Neural crest cell (in vitro differentiated cells): ENCODE measurements around the gene PUM1. TPM values are rescaled to one million over a fixed set of nuclear protein-coding genes. Genes with fewer than 3 reads are reported as not detected.
"Not testable (repeated sequence)": the region's sequence is repeated elsewhere in the genome, so short reads cannot be mapped to it uniquely, and the experiment has no call there.

ENCODE experiments used
- DNase-seq: peaks from one replicate; pipeline ENCODE4 v3.0.0; 2021; ENCODE audit warnings: low read depth, mixed read lengths, low spot score
- H3K27ac Mint-ChIP-seq: one replicate; pipeline ENCODE4 v1.8.0; 2021; ENCODE audit warnings: mild to moderate bottlenecking, mixed read lengths; ENCODE audit not compliant: unreplicated experiment
- H3K27me3 Mint-ChIP-seq: 2 replicates; pipeline ENCODE4 v1.8.0; 2021; ENCODE audit warnings: low read depth, mild to moderate bottlenecking, mixed read lengths
- H3K36me3 Mint-ChIP-seq: 2 replicates; pipeline ENCODE4 v1.8.0; 2021; ENCODE audit warnings: low read depth, mild to moderate bottlenecking, mixed read lengths
- H3K4me1 Mint-ChIP-seq: 2 replicates; pipeline ENCODE4 v1.8.0; 2021; ENCODE audit warnings: mixed read lengths
- H3K4me3 Mint-ChIP-seq: one replicate; pipeline ENCODE4 v1.8.0; 2021; ENCODE audit warnings: mild to moderate bottlenecking, mixed read lengths
- H3K9me3 Mint-ChIP-seq: 2 replicates; pipeline ENCODE4 v1.8.0; 2021; ENCODE audit warnings: mixed read lengths
- total RNA-seq: library from RNA; stranded (reverse); gene quantifications from 2 replicates; pipeline ENCODE4 v1.2.1, GENCODE V29; 2021
- TF ChIP-seq, protein P1 (sequence below): fragments of 200-600 bp; sonication (generic); conservative IDR thresholded peaks from 2 replicates; pipeline ENCODE4 v1.5.0; 2021; ENCODE audit warnings: antibody characterized with exemption, mild to moderate bottlenecking

Gene PUM1
- total RNA-seq, 1 donor from 2014 or later, result 164 TPM

DNA sequence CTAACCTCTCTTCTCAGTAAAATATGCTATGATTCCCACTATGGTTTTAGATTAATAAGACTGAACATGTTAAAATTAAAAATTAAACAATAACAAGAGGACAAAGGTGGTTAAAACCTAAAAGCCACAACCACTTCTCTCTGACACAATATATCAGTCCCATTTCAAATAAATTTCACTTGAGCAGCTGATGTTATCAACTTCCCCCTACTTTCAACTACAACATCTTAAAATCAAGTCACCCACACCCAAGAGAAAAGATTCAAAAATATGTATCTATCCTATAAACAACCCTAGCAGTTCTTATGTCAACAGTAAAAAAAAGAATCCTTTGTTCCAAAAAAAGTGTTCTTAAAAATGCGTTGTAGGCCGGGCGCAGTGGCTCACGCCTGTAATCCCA is 7.5 kb downstream of the PUM1 start:
- Mint-ChIP-seq H3K36me3 (peaks cover 20% of the 10 kb centered on the region), H3K27me3 (no peaks in the 10 kb centered on the region), H3K4me1 (peaks cover 43% of the 10 kb centered on the region), H3K27ac (no peak overlapping the region), H3K9me3 (no peaks in the 10 kb centered on the region), H3K4me3 (peak overlapping the region; percentile 45)
- TF ChIP-seq, protein P1, sequence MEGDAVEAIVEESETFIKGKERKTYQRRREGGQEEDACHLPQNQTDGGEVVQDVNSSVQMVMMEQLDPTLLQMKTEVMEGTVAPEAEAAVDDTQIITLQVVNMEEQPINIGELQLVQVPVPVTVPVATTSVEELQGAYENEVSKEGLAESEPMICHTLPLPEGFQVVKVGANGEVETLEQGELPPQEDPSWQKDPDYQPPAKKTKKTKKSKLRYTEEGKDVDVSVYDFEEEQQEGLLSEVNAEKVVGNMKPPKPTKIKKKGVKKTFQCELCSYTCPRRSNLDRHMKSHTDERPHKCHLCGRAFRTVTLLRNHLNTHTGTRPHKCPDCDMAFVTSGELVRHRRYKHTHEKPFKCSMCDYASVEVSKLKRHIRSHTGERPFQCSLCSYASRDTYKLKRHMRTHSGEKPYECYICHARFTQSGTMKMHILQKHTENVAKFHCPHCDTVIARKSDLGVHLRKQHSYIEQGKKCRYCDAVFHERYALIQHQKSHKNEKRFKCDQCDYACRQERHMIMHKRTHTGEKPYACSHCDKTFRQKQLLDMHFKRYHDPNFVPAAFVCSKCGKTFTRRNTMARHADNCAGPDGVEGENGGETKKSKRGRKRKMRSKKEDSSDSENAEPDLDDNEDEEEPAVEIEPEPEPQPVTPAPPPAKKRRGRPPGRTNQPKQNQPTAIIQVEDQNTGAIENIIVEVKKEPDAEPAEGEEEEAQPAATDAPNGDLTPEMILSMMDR, result no peak
- no peak for DNase-seq

- DNase-seq, result no peak
- Mint-ChIP-seq H3K27me3 (no peaks in the 10 kb centered on the region), H3K27ac (no peak overlapping the region), H3K9me3 (no peaks in the 10 kb centered on the region), H3K36me3 (peaks cover 20% of the 10 kb centered on the region), H3K4me3 (no peak overlapping the region), H3K4me1 (peaks cover 33% of the 10 kb centered on the region)
- TF ChIP-seq, protein P1, result no peak
These were observed 9.6 kb downstream of the PUM1 start for GRCh38 chr1:31055953-31056352.

DNA sequence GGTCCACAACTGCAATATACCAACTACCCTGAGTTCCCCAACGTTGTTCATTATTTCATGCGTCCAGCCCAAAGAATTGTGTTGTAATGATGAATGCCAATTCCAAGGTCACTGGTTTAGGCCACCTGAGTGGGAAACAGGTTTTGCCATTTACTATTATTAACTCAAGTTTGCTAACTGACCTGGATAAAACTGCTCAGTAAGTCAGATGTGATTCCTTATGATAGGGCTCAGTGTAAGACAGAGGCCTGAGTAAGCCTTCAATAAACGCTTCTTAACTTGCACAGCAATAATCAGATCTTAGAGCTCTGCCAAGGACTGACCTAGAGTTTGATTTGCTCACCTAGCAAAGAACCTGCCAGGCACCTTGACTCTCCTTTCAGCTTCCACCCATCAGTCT is 10.0 kb downstream of the PUM1 start:
- TF ChIP-seq, protein P1, result no peak
- Mint-ChIP-seq H3K36me3 (peaks cover 23% of the 10 kb centered on the region), H3K27ac (no peak overlapping the region), H3K27me3 (no peaks in the 10 kb centered on the region), H3K9me3 (no peaks in the 10 kb centered on the region), H3K4me1 (peaks cover 36% of the 10 kb centered on the region), H3K4me3 (no peak overlapping the region)
- DNase-seq, result no peak

GRCh38 chr1:31054958-31055481 is 10.5 kb downstream of the PUM1 start:
- Mint-ChIP-seq H3K36me3 (peaks cover 24% of the 10 kb centered on the region), H3K27me3 (no peaks in the 10 kb centered on the region), H3K27ac (no peak overlapping the region), H3K4me3 (no peak overlapping the region), H3K9me3 (no peaks in the 10 kb centered on the region), H3K4me1 (peaks cover 39% of the 10 kb centered on the region)
- DNase-seq, result no peak
- TF ChIP-seq, protein P1, result no peak

- Mint-ChIP-seq H3K27ac (no peak overlapping the region), H3K36me3 (peaks cover 24% of the 10 kb centered on the region), H3K27me3 (no peaks in the 10 kb centered on the region), H3K4me3 (no peak overlapping the region), H3K9me3 (no peaks in the 10 kb centered on the region), H3K4me1 (peaks cover 37% of the 10 kb centered on the region)
- no peak for DNase-seq
- TF ChIP-seq, protein P1, result no peak
These were observed 11.2 kb downstream of the PUM1 start for GRCh38 chr1:31054349-31054748.

DNA sequence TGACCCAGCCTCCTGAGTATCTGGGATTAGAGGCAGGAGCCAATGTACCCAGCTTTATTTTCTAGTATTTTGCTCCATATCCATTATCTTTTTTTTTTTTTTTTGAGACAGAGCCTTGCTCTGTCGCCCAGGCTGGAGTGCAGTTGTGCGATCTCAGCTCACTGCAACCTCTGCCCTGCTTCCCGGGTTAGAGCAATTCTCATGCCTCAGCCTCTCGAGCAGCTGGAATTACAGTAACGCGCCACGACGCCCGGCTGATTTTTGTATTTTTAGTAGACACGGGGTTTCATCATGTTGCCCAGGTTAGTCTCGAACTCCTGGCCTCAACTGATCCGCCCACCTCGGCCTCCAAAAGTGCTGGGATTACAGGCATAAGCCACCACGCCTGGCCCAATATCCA is 12.9 kb downstream of the PUM1 start:
- H3K27me3 Mint-ChIP-seq, H3K27ac Mint-ChIP-seq, DNase-seq, H3K4me3 Mint-ChIP-seq, H3K9me3 Mint-ChIP-seq: not testable (repeated sequence)
- peaks cover 26% of the 10 kb centered on the region for H3K4me1 Mint-ChIP-seq
- peaks cover 14% of the 10 kb centered on the region for H3K36me3 Mint-ChIP-seq
